HTERT RPE-1 (cell line): Measurements from ENCODE around the gene KRTAP13-2.

Experiments
- in situ Hi-C: fragments of 300-500 bp; cut with MboI; formaldehyde crosslinking; loops from 4 replicates; pipeline ENCODE4 v1.14.3; 2020; ENCODE audit warnings: low sequenced_read_pairs

The KRTAP13-2 gene

DNA sequence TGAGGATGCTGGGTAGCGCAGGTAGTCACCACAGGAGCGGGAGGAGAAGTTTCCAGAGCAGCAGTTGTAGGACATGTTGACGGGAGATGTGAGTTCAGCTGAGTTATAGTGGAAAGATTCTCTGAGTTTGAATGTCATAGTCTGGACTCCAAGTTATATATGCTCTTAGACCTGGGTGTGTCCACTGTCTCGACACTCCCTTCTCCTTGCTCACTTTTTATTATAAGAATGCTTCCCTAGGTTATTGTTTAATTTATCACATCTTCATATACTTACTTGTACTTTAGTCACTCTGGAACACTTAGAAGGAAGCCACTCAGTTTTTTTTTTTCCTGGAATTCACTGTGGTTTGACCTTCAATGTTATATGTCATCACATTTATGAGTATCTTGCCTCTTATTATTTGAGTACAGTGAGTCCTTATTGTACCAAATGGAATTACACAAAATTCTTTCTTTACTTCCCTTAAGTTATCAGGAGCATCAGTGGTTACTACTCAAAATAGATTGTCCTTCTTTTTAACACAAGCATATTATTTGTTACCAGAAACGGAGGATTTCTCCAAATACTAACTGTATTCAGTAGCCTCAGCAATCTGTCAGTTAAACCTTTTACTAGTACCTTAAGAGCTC is at the start of gene KRTAP13-2:
Gene KRTAP13-2 (minus strand): TSS at position 133 of the 632 bp plus-strand sequence. CDS start 58 bp downstream, at position 75.
- in situ Hi-C loops: no loop called here

DNA sequence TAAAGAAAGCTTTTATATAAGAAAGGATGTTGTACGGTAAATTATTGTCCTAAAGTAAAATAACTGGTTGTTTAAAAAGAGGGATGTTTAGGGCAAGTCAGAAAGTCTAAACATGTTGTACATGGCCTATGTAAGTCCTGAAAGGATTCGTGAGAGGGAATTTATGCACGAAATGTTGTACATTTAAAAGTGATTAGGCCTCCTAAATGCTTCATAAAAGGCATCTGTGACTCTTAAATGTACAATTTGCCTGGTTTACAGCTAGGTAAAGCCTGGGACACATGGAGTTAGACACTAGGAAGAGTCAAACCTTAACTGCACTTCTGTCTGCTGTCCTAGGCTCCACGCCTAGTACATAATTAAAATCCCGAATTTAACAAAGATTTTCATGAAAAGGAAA is 43.9 kb upstream of the KRTAP13-2 start:
- in situ Hi-C loops: no loop called here

DNA sequence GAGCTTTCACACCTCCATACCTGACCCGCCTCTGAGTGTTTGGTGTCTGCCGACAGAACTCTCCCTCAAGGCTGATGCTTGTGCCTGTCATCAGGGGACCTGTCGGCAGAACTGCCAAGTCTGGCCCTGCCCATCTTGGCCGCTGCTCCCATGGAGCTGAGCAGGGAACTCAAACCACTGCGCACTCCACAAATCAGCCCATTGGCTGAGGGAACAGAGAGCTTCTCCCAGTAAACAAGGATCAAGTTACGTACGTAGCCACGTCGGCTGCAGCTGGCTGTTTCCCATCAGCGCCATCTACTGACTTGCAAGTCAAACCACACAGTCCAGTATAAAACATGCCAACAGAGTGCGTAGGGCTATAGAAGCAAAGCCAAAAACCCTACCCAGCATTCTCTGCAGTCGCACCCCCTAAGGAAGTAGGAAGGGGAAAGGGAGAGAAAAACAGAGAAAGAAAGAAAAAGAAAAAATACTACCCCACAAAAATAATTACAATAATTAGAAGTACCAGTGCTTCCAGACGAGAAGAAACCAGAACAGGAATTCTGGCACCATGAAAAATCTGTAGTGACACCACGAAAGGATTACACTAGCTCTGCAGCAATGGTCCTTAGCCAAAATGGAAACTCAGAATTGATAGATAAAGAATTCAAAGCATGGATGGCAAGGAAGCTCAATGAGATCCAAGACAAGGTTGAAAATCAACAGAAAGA is 36.9 kb upstream of the KRTAP13-2 start:
- in situ Hi-C loops: no loop called here

DNA sequence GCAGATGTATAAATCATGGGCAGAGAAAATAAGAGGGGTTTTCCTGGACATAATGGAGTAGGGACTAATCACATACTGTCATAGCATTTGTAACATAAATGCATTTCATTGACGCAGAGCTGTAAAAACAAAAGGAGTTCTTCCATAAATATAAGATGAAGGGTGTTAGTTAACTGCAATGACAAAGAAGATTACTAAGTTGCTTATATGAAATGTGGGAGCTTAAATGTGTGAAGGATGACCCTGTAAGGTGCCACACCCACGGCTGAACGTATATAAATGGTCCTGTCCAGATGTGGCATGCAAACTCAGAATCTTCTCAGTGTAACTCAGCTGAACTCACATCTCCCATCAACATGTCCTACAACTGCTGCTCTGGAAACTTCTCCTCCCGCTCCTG is 23.7 kb upstream of the KRTAP13-2 start, which contains the start of gene KRTAP13-1:
Gene KRTAP13-1 (plus strand): TSS at position 301 of the 400 bp plus-strand sequence. CDS start 56 bp downstream, at position 357.
- in situ Hi-C loops: no loop called here

DNA sequence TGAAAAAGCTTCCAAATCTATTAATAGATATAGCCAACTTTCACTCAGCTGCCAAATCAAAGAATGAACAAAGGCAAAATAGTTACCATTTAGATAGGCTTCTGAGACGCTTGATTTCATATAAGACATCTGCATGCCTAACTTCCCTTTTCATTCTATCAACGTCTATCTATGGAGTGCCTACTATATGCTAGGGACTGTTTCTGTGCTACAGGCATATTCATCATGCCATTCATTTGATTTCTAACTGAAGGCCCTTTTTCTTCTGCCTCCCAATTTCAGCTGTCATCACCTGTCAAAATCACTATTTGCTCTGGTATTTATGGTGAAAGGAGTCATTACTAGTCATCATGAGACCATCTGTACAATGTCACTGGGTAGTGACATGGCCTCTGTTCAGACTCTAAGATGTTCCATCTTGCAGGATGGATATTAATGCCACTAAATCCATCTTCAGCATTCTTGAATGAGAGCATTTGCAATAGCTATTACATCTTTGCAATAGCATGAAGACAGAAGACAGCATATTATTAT is 19.5 kb upstream of the KRTAP13-2 start:
- in situ Hi-C loops: no loop called here

DNA sequence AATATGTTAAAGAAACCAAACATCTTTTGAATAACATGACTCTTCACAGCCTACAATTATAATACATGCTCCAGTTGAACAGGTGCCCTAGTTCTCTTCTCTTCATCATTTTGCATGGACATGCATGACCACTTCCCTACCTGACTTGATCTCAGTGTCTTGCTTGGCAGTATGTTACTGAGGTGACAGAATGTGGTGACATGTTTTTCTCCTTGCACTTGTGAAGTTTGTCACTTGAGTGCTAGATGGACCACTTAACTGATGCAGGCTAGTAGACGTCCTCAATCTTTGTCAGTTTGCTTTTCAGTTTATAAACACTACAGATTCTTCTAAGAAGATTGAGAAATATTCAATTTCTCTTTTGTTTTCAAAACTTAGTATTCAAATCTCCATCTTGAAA is 10.1 kb upstream of the KRTAP13-2 start:
- in situ Hi-C loops: no loop called here

- in situ Hi-C loops: no loop called here
Measured at GRCh38 chr21:30355906-30356305, 16.2 kb downstream of the KRTAP13-2 start.

DNA sequence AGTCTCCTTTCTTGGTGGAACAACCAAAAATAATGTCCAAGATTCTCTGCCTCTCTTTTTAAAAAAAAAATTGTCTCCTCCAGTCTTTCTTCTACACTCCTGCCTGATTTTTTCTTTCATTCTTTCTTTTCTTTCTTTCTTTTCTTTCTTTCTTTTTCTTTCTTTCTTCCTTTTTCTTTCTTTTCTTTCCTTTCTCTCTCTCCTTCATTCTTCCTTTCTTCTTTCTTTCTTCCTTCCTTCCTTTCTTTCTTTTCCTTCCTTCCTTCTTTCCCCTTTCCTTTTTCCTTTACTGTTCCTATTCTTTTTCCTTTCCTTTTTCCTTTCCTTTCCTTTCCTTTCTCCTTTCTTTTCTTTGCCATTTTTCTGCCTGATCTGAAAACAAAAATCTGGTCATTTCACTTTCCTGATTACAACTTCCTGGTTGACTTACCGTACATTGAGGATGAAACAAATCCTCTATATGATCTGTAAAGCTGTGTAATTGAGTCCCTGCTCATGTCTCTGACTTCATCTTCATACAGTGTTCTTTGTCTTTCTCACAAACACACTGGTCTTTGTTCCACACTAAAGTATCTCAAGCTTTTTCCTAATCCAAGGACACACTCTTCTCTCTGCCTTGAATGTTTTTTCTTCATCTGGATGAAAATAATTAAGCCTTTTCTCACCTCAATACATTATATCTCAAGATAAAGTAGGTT is 17.6 kb downstream of the KRTAP13-2 start:
- in situ Hi-C loops: no loop called here

DNA sequence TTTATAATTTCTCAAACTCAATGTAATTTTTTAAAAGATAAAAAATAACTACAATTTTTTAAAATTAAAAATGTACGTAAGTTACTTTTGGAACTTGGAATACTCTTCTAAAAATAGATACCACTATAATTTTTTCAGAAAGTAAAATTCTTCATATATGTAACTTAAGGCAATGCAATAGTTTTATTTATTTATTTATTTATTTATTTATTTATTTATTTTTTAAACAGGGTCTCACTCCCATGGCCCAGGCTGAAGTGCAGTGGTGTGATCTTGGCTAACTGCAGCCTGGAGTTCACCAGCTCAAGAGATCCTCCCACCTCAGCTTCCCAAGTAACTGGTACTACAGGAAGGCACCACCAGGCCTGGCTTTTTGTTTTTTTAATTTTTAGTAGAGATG is 20.5 kb downstream of the KRTAP13-2 start:
- in situ Hi-C loops: no loop called here

DNA sequence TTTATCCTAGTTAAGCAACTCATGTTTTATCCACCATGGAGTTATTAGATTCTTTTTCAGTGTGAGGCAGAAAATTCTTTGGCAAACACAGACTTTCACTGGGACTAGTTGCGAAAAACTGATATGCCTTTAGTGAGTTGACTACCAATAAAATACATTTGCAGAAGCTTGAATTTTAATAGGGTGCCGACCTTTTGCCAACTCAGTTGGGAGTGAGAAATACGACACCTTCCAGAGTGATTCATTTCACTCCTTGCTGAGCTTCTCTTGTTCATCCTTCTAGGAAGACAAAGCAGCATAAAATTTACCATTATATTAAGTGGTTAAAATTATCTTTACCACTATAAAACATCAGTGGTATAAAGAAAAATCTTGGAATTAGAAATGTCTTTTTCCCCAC is 22.5 kb downstream of the KRTAP13-2 start:
- in situ Hi-C loops: no loop called here

DNA sequence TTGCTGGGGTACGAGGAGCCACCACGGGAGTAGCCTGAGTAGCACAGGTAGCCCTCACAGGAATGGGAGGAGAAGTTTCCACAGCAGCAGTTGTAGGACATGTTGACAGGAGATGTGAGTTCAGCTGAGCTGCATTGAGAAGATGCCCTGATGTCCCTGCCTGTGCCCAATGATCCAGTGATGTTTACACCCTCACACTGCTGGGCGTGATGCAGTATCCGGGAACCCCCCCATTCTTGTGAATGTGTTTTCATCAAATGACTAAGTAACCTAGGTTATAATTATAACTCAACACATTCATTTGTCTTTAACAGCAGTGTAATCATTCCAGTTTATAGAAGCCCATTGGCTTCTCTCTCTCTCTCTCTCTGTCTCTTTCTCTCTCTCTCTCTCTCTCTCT is 23.6 kb downstream of the KRTAP13-2 start, which contains the start of gene KRTAP23-1:
Gene KRTAP23-1 (minus strand): TSS at position 101 of the 400 bp plus-strand sequence. CDS start 0 bp downstream, at position 101.
- in situ Hi-C loops: no loop called here

- in situ Hi-C loops: no loop called here
Measured at GRCh38 chr21:30345014-30345413, 27.1 kb downstream of the KRTAP13-2 start.

- in situ Hi-C loops: no loop called here
Measured at GRCh38 chr21:30340714-30341573, 31.1 kb downstream of the KRTAP13-2 start.

DNA sequence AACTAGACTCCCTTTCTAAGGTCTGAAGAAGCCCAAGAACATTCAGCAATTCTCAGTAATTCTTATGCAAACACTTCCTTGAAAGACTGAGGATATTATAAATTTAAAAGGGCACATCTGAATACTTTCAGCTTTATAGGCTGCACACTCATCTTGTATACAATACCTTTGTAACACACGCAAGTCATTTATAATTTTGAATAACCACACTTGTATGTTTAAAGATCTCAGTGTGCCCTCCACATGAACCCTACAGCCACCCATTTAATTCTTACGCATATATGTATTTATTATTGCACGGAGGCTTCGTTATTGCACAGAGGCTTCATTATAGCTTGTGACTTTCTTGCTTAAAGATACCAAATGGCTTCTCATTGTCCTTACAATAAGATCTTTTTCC is 33.4 kb downstream of the KRTAP13-2 start:
- in situ Hi-C loops: no loop called here

GRCh38 chr21:30337772-30338171 is 34.3 kb downstream of the KRTAP13-2 start:
- in situ Hi-C loops: no loop called here

DNA sequence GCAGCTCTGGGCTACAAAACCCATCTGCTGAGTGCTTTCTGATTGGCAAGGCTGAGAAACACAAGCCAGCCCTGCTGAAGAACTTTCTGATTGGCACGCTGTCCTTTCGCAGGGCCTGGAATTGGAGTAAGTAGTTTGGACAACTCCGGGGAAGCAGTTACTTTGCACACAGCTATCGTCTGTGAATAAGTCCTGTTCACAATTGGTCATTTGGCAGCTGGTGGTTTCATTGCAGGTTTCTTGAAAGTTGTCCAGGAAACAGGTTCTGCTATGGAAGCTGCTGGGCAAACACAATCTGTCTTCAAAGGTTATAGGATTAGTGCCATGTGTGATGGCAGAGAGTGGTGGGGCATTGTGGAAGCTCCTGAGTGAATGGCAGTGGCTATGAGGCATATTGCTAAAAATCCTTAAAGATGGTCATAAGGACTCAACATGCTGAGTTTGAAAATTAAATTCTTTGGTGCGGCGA is 34.8 kb downstream of the KRTAP13-2 start, which contains the start of gene KRTAP27-1:
Gene KRTAP27-1 (minus strand): TSS at position 419 of the 469 bp plus-strand sequence. CDS start 26 bp downstream, at position 393.
- in situ Hi-C loops: no loop called here

GRCh38 chr21:30336596-30336995 is 35.5 kb downstream of the KRTAP13-2 start:
- in situ Hi-C loops: no loop called here

DNA sequence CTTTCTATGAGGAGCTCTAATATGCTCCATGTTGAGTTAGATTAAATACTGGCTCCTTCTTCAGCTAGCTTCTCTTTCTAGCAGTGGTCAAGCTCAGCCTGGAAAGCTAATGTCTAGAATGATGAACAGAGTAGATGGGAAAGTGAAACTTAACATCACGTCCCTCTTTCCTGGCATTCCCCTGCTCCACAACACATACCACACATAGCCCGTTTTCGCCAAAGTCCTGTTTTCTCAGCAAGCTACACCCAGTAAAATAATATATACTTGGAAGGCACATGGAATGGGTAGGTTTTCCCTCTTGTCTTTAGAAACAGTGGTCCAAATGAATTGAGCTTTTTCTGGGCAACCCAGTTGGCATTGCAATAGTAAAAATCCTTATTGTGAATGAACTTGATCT is 38.3 kb downstream of the KRTAP13-2 start:
- in situ Hi-C loops: no loop called here

- in situ Hi-C loops: no loop called here
Measured at GRCh38 chr21:30332681-30333080, 39.4 kb downstream of the KRTAP13-2 start.

DNA sequence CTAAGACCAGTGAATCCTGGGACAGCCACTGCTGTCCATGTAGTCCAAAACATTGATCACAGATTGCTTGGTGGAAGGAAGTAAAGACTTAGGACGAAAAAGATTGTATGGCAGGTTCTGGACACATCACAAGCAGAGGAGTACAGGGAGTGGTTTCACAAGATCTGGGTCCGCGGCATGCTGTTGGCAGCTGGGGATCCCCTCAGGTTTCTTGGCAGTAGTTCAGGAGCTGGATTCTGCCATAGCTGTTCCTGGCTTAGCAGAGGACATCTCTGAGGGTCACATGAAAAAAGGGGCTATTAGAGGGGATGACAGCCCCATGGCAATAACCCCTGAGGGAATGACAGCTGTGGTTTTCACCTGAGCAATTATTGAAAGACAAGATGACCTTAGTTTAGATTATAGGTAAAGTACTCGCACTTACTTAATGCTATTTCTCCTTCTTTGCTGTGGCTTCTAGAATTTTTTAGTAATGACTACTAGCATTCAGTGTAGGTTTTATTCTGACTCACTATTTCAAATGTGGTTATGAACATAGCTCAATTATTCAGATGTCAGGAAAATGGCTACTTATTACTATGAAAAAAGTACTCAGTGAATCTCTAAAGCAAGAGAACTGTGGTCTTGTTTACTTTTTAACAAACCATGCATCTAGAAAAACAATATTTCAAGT is 42.7 kb downstream of the KRTAP13-2 start:
- in situ Hi-C loops: no loop called here
